Measurements from ENCODE around the gene TEC.
A peak's percentile ranks its signal among the peaks of the same experiment; 100 is the strongest.
"Not testable (repeated sequence)": the region's sequence is repeated elsewhere in the genome, so short reads cannot be mapped to it uniquely, and the experiment has no call there.

The TEC gene

GRCh38 chr4:48290146-48290772, 20.6 kb upstream of the TEC start:
- no peaks in the 10 kb centered on the region for H4K20me1 ChIP-seq (ENCODE audit: insufficient read depth, low read length)
- no peaks in the 10 kb centered on the region for H3K9me3 ChIP-seq (replicated peaks; ENCODE audit: insufficient read depth, low read length)
- no peaks in the 10 kb centered on the region for H3F3A ChIP-seq (ENCODE audit: insufficient read depth, low read length)
- TF ChIP-seq EZH2 (optimal IDR thresholded peaks at IDR 0.05; ENCODE audit: low read depth, low read length) (no peak), CTCF (IDR thresholded peaks at IDR 0.05; ENCODE audit: low read length) (peak; percentile 57), EZH2phosphoT487 (IDR thresholded peaks at IDR 0.05; ENCODE audit: low read length) (no peak)
- H3K79me2 ChIP-seq (ENCODE audit: low read length), result no peaks in the 10 kb centered on the region
- H3K9me2 ChIP-seq (replicated peaks; ENCODE audit: insufficient read depth, low read length), result no peaks in the 10 kb centered on the region
- no peaks in the 10 kb centered on the region for H3K36me3 ChIP-seq (replicated peaks; ENCODE audit: insufficient read depth, low read length)
- no peak overlapping the region for H3K4me2 ChIP-seq (ENCODE audit: low read depth, low read length)
- H3K27ac ChIP-seq (ENCODE audit: low read length), result no peak overlapping the region
- H3K27me3 ChIP-seq (replicated peaks; ENCODE audit: insufficient read depth, low read length), result peaks cover 10% of the 10 kb centered on the region; the same call in 1 of the 2 replicates
- no peak overlapping the region for H2AFZ ChIP-seq (ENCODE audit: low read length)
- no peaks in the 10 kb centered on the region for H3K4me1 ChIP-seq (ENCODE audit: low read length)
- H3K4me3 ChIP-seq (ENCODE audit: low read length), result no peak overlapping the region
- DNase-seq, result no peak
- no peak overlapping the region for H3K9ac ChIP-seq (ENCODE audit: low read length)

- not testable (repeated sequence) for H3K4me3 ChIP-seq (ENCODE audit: low read length); H3F3A ChIP-seq (ENCODE audit: insufficient read depth, low read length); H3K9me3 ChIP-seq (replicated peaks; ENCODE audit: insufficient read depth, low read length); H2AFZ ChIP-seq (ENCODE audit: low read length); H3K27ac ChIP-seq (ENCODE audit: low read length); H3K4me1 ChIP-seq (ENCODE audit: low read length); H3K9ac ChIP-seq (ENCODE audit: low read length); H4K20me1 ChIP-seq (ENCODE audit: insufficient read depth, low read length); H3K9me2 ChIP-seq (replicated peaks; ENCODE audit: insufficient read depth, low read length); H3K36me3 ChIP-seq (replicated peaks; ENCODE audit: insufficient read depth, low read length); DNase-seq; H3K4me2 ChIP-seq (ENCODE audit: low read depth, low read length); H3K79me2 ChIP-seq (ENCODE audit: low read length); H3K27me3 ChIP-seq (replicated peaks; ENCODE audit: insufficient read depth, low read length)
Observed at GRCh38 chr4:48286060-48286459, 16.4 kb upstream of the TEC start.

- H3K4me1 ChIP-seq (ENCODE audit: low read length); H3K36me3 ChIP-seq (replicated peaks; ENCODE audit: insufficient read depth, low read length); DNase-seq; H3F3A ChIP-seq (ENCODE audit: insufficient read depth, low read length); H3K9me3 ChIP-seq (replicated peaks; ENCODE audit: insufficient read depth, low read length); H2AFZ ChIP-seq (ENCODE audit: low read length); H4K20me1 ChIP-seq (ENCODE audit: insufficient read depth, low read length); H3K27ac ChIP-seq (ENCODE audit: low read length); H3K27me3 ChIP-seq (replicated peaks; ENCODE audit: insufficient read depth, low read length); H3K9ac ChIP-seq (ENCODE audit: low read length); H3K4me3 ChIP-seq (ENCODE audit: low read length); H3K4me2 ChIP-seq (ENCODE audit: low read depth, low read length); H3K9me2 ChIP-seq (replicated peaks; ENCODE audit: insufficient read depth, low read length); H3K79me2 ChIP-seq (ENCODE audit: low read length): not testable (repeated sequence)
Observed at GRCh38 chr4:48285640-48286039, 16.0 kb upstream of the TEC start.

GRCh38 chr4:48275686-48276085, 6.0 kb upstream of the TEC start:
- no peaks in the 10 kb centered on the region for H3K36me3 ChIP-seq (replicated peaks; ENCODE audit: insufficient read depth, low read length)
- no peak overlapping the region for H3K9ac ChIP-seq (ENCODE audit: low read length)
- H4K20me1 ChIP-seq (ENCODE audit: insufficient read depth, low read length), result no peaks in the 10 kb centered on the region
- no peak overlapping the region for H3K4me3 ChIP-seq (ENCODE audit: low read length)
- no peak overlapping the region for H3K4me2 ChIP-seq (ENCODE audit: low read depth, low read length)
- peaks cover 5% of the 10 kb centered on the region for H3F3A ChIP-seq (ENCODE audit: insufficient read depth, low read length)
- H3K79me2 ChIP-seq (ENCODE audit: low read length), result no peaks in the 10 kb centered on the region
- TF ChIP-seq EZH2phosphoT487 (IDR thresholded peaks at IDR 0.05; ENCODE audit: low read length), result no peak
- TF ChIP-seq EZH2 (optimal IDR thresholded peaks at IDR 0.05; ENCODE audit: low read depth, low read length), result no peak
- no peak for TF ChIP-seq CTCF (IDR thresholded peaks at IDR 0.05; ENCODE audit: low read length)
- no peak for DNase-seq
- H3K9me3 ChIP-seq (replicated peaks; ENCODE audit: insufficient read depth, low read length), result no peaks in the 10 kb centered on the region
- H3K4me1 ChIP-seq (ENCODE audit: low read length), result peaks cover 3% of the 10 kb centered on the region
- H3K27ac ChIP-seq (ENCODE audit: low read length), result no peak overlapping the region
- H3K27me3 ChIP-seq (replicated peaks; ENCODE audit: insufficient read depth, low read length), result no peaks in the 10 kb centered on the region
- H3K9me2 ChIP-seq (replicated peaks; ENCODE audit: insufficient read depth, low read length), result no peaks in the 10 kb centered on the region
- no peak overlapping the region for H2AFZ ChIP-seq (ENCODE audit: low read length)

Measured in MM.1S (cell line).